CD4-positive, alpha-beta T cell (primary cell): Measurements from ENCODE around the gene ADAM11. TPM values are rescaled to one million over a fixed set of nuclear protein-coding genes. Genes with fewer than 3 reads are reported as not detected.

Experiments used
- ATAC-seq: fragments of 200-7000 bp; cut with Tn5 transposase; one replicate; pipeline ENCODE4 v1.10.0; 2022; ENCODE audit warnings: mild to moderate bottlenecking; ENCODE audit not compliant: poor library complexity
- CTCF ChIA-PET: fragments of 350-600 bp; sonication (Branson Sonifier 250); formaldehyde crosslinking; loops from one replicate; lab custom pipeline; 2021; ENCODE audit warnings: antibody characterized with exemption, inconsistent platforms; lab: Charles Lee
- POLR2A ChIA-PET: fragments of 350-600 bp; sonication (Branson Sonifier 250); formaldehyde crosslinking; loops from one replicate; lab custom pipeline; 2021; ENCODE audit warnings: antibody characterized with exemption, inconsistent platforms; lab: Charles Lee
- DNase-seq, 14 experiments: peaks; one replicate each; pipeline ENCODE4 v3.0.0-alpha.2; 2013 to 2020; ENCODE audit warnings: mixed read lengths in 2 of 14
- H3K27ac ChIP-seq, 2 donors: one replicate each; pipeline versions ENCODE4 v1.5.1 to v1.7.0; 2013; ENCODE audit warnings: low read length in 2 of 2, low read depth in 1 of 2, mild to moderate bottlenecking in 1 of 2
- H3K27me3 ChIP-seq, 2 experiments: 1 replicate in 1 of 2; 2 replicates in 1 of 2; pipeline versions ENCODE4 v1.6.1 to v1.7.0; 2013; ENCODE audit warnings: low read length in 2 of 2, control low read depth in 1 of 2, mild to moderate bottlenecking in 1 of 2, moderate library complexity in 1 of 2; ENCODE audit not compliant: insufficient read depth in 2 of 2, control insufficient read depth in 1 of 2
- H3K36me3 ChIP-seq: one replicate; pipeline ENCODE4 v1.6.1; 2013; ENCODE audit warnings: low read length, control low read depth; ENCODE audit not compliant: insufficient read depth
- H3K4me1 ChIP-seq: one replicate; pipeline ENCODE4 v1.6.1; 2013; ENCODE audit warnings: low read length, control low read depth; ENCODE audit not compliant: insufficient read depth
- H3K4me3 ChIP-seq: one replicate; pipeline ENCODE4 v1.5.1; 2013; ENCODE audit warnings: mild to moderate bottlenecking, low read length, moderate library complexity
- H3K9me3 ChIP-seq, 2 experiments: 1 replicate in 1 of 2; 2 replicates in 1 of 2; pipeline versions ENCODE4 v1.6.1 to v1.7.0; 2013; ENCODE audit warnings: low read length in 2 of 2, mild to moderate bottlenecking in 2 of 2, control low read depth in 1 of 2, moderate library complexity in 1 of 2; ENCODE audit not compliant: control insufficient read depth in 1 of 2, insufficient read depth in 1 of 2
- H3K27ac Mint-ChIP-seq: one replicate; pipeline ENCODE4 v1.8.0; 2020; ENCODE audit warnings: mixed read lengths
- H3K27me3 Mint-ChIP-seq: one replicate; pipeline ENCODE4 v1.8.0; 2021; ENCODE audit warnings: mixed read lengths
- H3K36me3 Mint-ChIP-seq: one replicate; pipeline ENCODE4 v1.8.0; 2021; ENCODE audit warnings: low read depth, mixed read lengths
- H3K4me1 Mint-ChIP-seq: one replicate; pipeline ENCODE4 v1.8.0; 2021; ENCODE audit warnings: low read depth, mixed read lengths
- H3K4me3 Mint-ChIP-seq: one replicate; pipeline ENCODE4 v1.8.0; 2020; ENCODE audit warnings: mild to moderate bottlenecking, mixed read lengths
- H3K9me3 Mint-ChIP-seq: one replicate; pipeline ENCODE4 v1.8.0; 2020; ENCODE audit warnings: mixed read lengths
- intact Hi-C, 2 experiments: fragments of 100-400 bp; cut with DNase I in 1 of 2; cut with micrococcal nuclease in 1 of 2; formaldehyde crosslinking; loops; one replicate each; pipeline versions ENCODE4 v1.15.1 to v1.9.0; 2023 to 2025; cut with DNase I, micrococcal nuclease
- total RNA-seq, 174 experiments: library from RNA in 2 of 174; stranded (reverse) in 2 of 174; gene quantifications; one replicate each; pipeline ENCODE4 v1.2.3 and lab custom pipeline; 2021 to 2026
- TF ChIP-seq, protein P1 (sequence below): fragments of 200-600 bp; IDR thresholded peaks from one replicate; pipeline ENCODE4 v1.8.0; 2022; ENCODE audit warnings: antibody characterized with exemption, mild to moderate bottlenecking

ADAM11 gene
- total RNA-seq, 2 experiments from 2014 or later: 0.16 to 0.47 TPM

DNA sequence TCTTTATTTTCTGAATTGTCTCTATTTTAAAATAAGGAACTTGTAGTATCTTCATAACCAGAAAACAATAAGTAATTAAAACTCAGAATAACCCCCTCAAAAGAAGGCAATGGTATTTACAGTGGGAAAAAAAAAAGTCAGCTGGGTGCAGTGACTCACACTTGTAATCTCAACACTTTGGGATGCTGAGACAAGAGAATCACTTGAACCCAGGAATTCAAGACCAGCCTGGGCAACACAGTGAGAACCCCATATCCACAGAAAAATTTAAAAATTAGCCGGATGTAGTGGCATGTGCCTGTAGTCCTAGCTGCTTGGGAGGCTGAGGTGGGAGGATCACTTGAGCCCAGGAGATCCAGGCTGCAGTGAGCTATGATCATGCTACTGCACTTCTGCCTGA is 33.5 kb downstream of the ADAM11 start:
- Histone ChIP-seq H3K36me3 (no peaks in the 10 kb centered on the region), H3K4me3 (no peak overlapping the region), H3K9me3 (no peaks in the 10 kb centered on the region), H3K27ac (no peak overlapping the region), H3K27me3 (no peaks in the 10 kb centered on the region), H3K4me1 (no peaks in the 10 kb centered on the region)
- ChIA-PET CTCF (no interaction called here), POLR2A (no interaction called here)
- TF ChIP-seq, protein P1, sequence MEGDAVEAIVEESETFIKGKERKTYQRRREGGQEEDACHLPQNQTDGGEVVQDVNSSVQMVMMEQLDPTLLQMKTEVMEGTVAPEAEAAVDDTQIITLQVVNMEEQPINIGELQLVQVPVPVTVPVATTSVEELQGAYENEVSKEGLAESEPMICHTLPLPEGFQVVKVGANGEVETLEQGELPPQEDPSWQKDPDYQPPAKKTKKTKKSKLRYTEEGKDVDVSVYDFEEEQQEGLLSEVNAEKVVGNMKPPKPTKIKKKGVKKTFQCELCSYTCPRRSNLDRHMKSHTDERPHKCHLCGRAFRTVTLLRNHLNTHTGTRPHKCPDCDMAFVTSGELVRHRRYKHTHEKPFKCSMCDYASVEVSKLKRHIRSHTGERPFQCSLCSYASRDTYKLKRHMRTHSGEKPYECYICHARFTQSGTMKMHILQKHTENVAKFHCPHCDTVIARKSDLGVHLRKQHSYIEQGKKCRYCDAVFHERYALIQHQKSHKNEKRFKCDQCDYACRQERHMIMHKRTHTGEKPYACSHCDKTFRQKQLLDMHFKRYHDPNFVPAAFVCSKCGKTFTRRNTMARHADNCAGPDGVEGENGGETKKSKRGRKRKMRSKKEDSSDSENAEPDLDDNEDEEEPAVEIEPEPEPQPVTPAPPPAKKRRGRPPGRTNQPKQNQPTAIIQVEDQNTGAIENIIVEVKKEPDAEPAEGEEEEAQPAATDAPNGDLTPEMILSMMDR: no peak
- Mint-ChIP-seq H3K9me3 (no peaks in the 10 kb centered on the region), H3K27ac (no peak overlapping the region), H3K4me3 (no peak overlapping the region), H3K36me3 (no peaks in the 10 kb centered on the region), H3K4me1 (no peaks in the 10 kb centered on the region), H3K27me3 (no peaks in the 10 kb centered on the region)
- intact Hi-C loops: no loop called here
- ATAC-seq: no peak
- no peak for DNase-seq

DNA sequence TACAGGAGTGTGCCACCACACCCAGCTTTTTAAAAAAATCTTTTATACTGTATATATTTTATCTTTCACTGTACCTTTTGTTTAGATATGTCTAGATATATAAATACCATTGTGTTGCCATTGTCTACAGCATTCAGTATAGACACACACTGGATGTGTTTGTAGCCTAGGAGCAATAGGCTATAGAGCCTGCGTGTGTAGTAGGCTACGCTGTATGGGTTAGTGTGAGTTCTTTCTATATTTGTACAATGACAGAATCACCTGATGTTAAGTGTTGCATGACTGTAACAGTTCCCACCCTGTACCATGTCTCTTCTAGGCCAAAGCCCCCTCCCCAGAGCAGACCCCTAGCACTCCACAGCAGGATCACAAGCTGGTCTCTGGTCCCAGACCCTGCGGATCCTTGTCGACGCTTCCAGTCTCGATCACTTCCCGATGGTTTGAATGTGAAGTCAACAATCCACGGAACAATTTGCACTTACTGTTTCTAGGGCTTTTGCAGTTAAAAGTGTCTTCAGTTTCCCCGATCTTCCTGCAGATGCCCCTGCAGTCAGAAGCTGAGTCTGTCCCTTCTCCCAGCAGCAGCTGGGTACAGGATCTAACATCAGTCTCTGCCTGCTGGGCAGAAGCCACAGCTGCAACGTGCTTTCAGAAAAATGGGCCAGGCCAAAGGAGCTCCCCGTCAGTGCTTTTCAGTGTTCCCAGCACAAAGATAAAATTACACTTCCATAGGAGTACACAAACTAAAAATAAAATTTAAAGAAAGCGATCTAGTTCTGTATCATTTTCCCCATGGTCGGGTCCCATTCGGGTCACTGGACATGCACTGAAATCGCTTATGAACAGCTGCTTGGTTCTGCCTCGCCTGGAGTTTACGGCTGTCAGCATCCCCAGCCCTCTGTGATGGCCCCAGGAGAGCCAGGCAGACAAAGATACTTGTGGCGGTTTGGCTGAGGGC is 35.4 kb downstream of the ADAM11 start:
- Mint-ChIP-seq H3K27ac (no peak overlapping the region), H3K4me1 (no peaks in the 10 kb centered on the region), H3K27me3 (no peaks in the 10 kb centered on the region), H3K4me3 (no peak overlapping the region), H3K36me3 (no peaks in the 10 kb centered on the region), H3K9me3 (no peaks in the 10 kb centered on the region)
- Histone ChIP-seq H3K27me3 (peaks cover 0 to 3% of the 10 kb centered on the region in 2 experiments), H3K36me3 (no peaks in the 10 kb centered on the region), H3K4me1 (no peaks in the 10 kb centered on the region), H3K4me3 (no peak overlapping the region), H3K27ac (no peak overlapping the region), H3K9me3 (no peaks in the 10 kb centered on the region)
- CTCF ChIA-PET: interaction anchor here (0.6 kb wide), 1 partner anchor 290 kb away, joined by 4 read pairs; no protein-coding TSS in a partner anchor
- DNase-seq (no peak), ATAC-seq (no peak)
- intact Hi-C loops: no loop called here
- TF ChIP-seq, protein P1: no peak
- POLR2A ChIA-PET: no interaction called here

DNA sequence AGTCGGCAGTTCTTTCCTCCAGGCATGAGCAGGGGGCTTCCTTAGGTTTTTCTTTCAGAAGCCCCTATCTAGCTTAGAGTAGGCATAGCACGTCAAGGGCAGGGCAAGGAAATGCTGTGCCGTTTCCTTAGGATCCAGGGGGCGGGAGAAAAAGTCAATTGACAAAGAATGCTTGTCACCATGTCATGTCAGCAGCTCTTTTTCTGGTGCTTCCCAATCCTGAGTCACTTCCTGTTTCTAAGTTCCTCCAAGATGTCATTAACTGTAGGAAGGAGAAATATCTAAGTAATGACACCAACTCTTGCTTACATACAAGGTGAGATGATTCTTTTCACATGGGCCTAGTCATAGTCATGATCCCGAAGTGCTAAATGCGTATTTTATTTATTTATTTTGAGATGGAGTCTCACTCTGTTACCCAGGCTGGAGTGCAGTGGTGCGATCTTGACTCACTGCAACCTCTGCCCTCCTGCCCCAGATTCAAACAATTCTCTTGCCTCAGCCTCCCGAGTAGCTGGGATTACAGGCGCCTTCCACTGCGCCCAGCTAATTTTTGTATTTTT is 36.1 kb downstream of the ADAM11 start:
- no peaks in the 10 kb centered on the region for H3K36me3 Mint-ChIP-seq
- Histone ChIP-seq H3K4me3 (no peak overlapping the region), H3K9me3 (no peaks in the 10 kb centered on the region), H3K4me1 (no peaks in the 10 kb centered on the region), H3K27ac (no peak overlapping the region), H3K36me3 (no peaks in the 10 kb centered on the region), H3K27me3 (peaks cover 0 to 3% of the 10 kb centered on the region in 2 experiments)
- no peaks in the 10 kb centered on the region for H3K9me3 Mint-ChIP-seq
- DNase-seq (peak in 2 of 14 experiments; percentile 49 to 64), ATAC-seq (no peak)
- CTCF ChIA-PET: no interaction called here
- TF ChIP-seq, protein P1: no peak
- no peaks in the 10 kb centered on the region for H3K27me3 Mint-ChIP-seq
- POLR2A ChIA-PET: no interaction called here
- no peak overlapping the region for H3K27ac Mint-ChIP-seq
- intact Hi-C loops: no loop called here
- H3K4me3 Mint-ChIP-seq: no peak overlapping the region
- H3K4me1 Mint-ChIP-seq: no peaks in the 10 kb centered on the region
